GM21423 (cell line): ENCODE data around the gene DAB2.
"Not testable (repeated sequence)": the region's sequence is repeated elsewhere in the genome, so short reads cannot be mapped to it uniquely, and the experiment has no call there.

Experiments
- ATAC-seq: cut with Tn5 transposase; IDR thresholded peaks from one replicate; pipeline ENCODE4 v1.9.1; 2021; ENCODE audit warnings: mild to moderate bottlenecking, moderate library complexity; ENCODE audit not compliant: unreplicated experiment

DAB2 gene

GRCh38 chr5:39352951-39353350 lies 71.8 kb downstream of the DAB2 start:
- ATAC-seq: no peak

- no peak for ATAC-seq
These were observed 72.6 kb downstream of the DAB2 start for GRCh38 chr5:39352170-39352569.

- no peak for ATAC-seq
These were observed 75.3 kb downstream of the DAB2 start for GRCh38 chr5:39349484-39349883.

GRCh38 chr5:39342460-39342859 lies 82.3 kb downstream of the DAB2 start:
- ATAC-seq: no peak

- ATAC-seq: no peak
These were observed 82.9 kb downstream of the DAB2 start for GRCh38 chr5:39341896-39342295.

GRCh38 chr5:39340506-39340905 lies 84.3 kb downstream of the DAB2 start:
- ATAC-seq: no peak

- ATAC-seq: no peak
These were observed 87.4 kb downstream of the DAB2 start for GRCh38 chr5:39337252-39337915.

- ATAC-seq: not testable (repeated sequence)
These were observed 90.5 kb downstream of the DAB2 start for GRCh38 chr5:39334296-39334695.

- no peak for ATAC-seq
These were observed 91.7 kb downstream of the DAB2 start for GRCh38 chr5:39333104-39333503.

- ATAC-seq: no peak
These were observed 92.9 kb downstream of the DAB2 start for GRCh38 chr5:39331861-39332381.

- no peak for ATAC-seq
These were observed 96.0 kb downstream of the DAB2 start for GRCh38 chr5:39328731-39329130.

- no peak for ATAC-seq
These were observed 101.2 kb downstream of the DAB2 start for GRCh38 chr5:39323542-39323941.
